GM12892 (cell line): Measurements from ENCODE around the gene AP1AR.
"Not testable (repeated sequence)": the region's sequence is repeated elsewhere in the genome, so short reads cannot be mapped to it uniquely, and the experiment has no call there.

Source experiments
- DNase-seq: peaks from one replicate; pipeline ENCODE4 v3.0.0; 2011; ENCODE audit not compliant: insufficient read length
- FAIRE-seq: peaks from 2 replicates; lab custom pipeline; 2011; peaks lifted over from hg19 to GRCh38; lab: Jason Lieb, UNC
- POLR2A ChIP-seq: IDR thresholded peaks from 2 replicates; pipeline ENCODE4 v1.6.1; 2011; ENCODE audit warnings: low read depth, low read length, control low read depth
- POLR2AphosphoS5 ChIP-seq: IDR thresholded peaks from 2 replicates; pipeline ENCODE4 v1.6.1; 2011; ENCODE audit warnings: low read depth, low read length, control low read depth
- TAF1 ChIP-seq: IDR thresholded peaks from 2 replicates; pipeline ENCODE4 v1.6.1; 2011; ENCODE audit warnings: low read depth, mild to moderate bottlenecking, control low read depth, low read length, borderline replicate concordance

AP1AR gene

GRCh38 chr4:112206431-112206830 is 25.2 kb upstream of the AP1AR start:
- TF ChIP-seq TAF1 (no peak), POLR2AphosphoS5 (no peak), POLR2A (no peak)
- no peak for FAIRE-seq
- DNase-seq, result no peak

- not testable (repeated sequence) for FAIRE-seq, DNase-seq
Measured at GRCh38 chr4:112208137-112209095, 23.2 kb upstream of the AP1AR start.

- DNase-seq, result no peak
- TF ChIP-seq TAF1 (no peak), POLR2AphosphoS5 (no peak), POLR2A (no peak)
Measured at GRCh38 chr4:112210777-112211176, 20.8 kb upstream of the AP1AR start.

GRCh38 chr4:112213091-112213490 is 18.5 kb upstream of the AP1AR start:
- FAIRE-seq (peak; percentile 21), DNase-seq (no peak)
- no peak for TF ChIP-seq POLR2A
- no peak for TF ChIP-seq TAF1
- no peak for TF ChIP-seq POLR2AphosphoS5

More at GRCh38 chr4:112210777-112211176, 20.8 kb upstream of the AP1AR start:
- FAIRE-seq, result no peak

- DNase-seq (no peak), FAIRE-seq (peak; percentile 51)
- TF ChIP-seq POLR2AphosphoS5 (no peak), POLR2A (no peak), TAF1 (no peak)
Measured at GRCh38 chr4:112213856-112214255, 17.7 kb upstream of the AP1AR start.

- no peak for TF ChIP-seq POLR2AphosphoS5
- no peak for TF ChIP-seq TAF1
- TF ChIP-seq POLR2A, result no peak
- DNase-seq (no peak), FAIRE-seq (peak; percentile 50)
Measured at GRCh38 chr4:112214390-112215264, 17.0 kb upstream of the AP1AR start.

GRCh38 chr4:112219826-112220366 is 11.7 kb upstream of the AP1AR start:
- FAIRE-seq (no peak), DNase-seq (no peak)
- no peak for TF ChIP-seq POLR2A
- TF ChIP-seq POLR2AphosphoS5, result no peak
- no peak for TF ChIP-seq TAF1

GRCh38 chr4:112222219-112222955 is 9.2 kb upstream of the AP1AR start:
- DNase-seq (no peak), FAIRE-seq (no peak)
- TF ChIP-seq TAF1, result no peak
- TF ChIP-seq POLR2AphosphoS5, result no peak
- no peak for TF ChIP-seq POLR2A

- DNase-seq (no peak), FAIRE-seq (no peak)
- no peak for TF ChIP-seq POLR2AphosphoS5
- TF ChIP-seq TAF1, result no peak
- TF ChIP-seq POLR2A, result no peak
Measured at GRCh38 chr4:112225157-112225556, 6.4 kb upstream of the AP1AR start.

- TF ChIP-seq POLR2A (no peak; the same call in none of the 2 replicates), TAF1 (0 out of 2 replicates have a peak, but pooled peaks have one; percentile 32)
- DNase-seq (peak; percentile 80), FAIRE-seq (peak; percentile 95)
Measured at GRCh38 chr4:112230879-112231778, 458 bp upstream of the AP1AR start.

GRCh38 chr4:112234952-112235609 is 3.5 kb downstream of the AP1AR start:
- no peak for DNase-seq
- no peak for FAIRE-seq
- TF ChIP-seq POLR2A (no peak), POLR2AphosphoS5 (no peak), TAF1 (no peak)
